ENCODE measurements around the gene SERPINA4.

DNA sequence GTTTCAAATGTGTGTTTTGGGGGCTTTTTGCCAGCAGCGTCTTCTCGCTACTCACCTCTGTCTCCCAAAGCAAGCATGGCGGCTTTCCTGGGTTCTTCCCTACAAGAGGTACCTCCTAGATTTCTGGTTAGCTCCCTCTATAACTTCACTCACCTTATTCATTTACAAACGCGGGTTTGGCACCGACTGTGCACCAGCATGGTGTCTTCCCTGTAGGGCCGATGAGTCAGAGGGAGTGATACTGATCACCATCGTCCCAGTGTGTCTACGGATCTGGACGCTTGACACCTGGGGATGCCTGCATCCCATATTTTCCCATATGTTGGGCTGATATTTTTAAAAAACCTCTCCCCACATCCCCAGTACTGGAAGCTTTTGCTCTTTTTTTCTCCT is 44.0 kb upstream of the SERPINA4 start:
- no peak for TF ChIP-seq JUNB (IDR thresholded peaks at IDR 0.05; ENCODE audit: unreplicated experiment)
- TF ChIP-seq, protein P1, sequence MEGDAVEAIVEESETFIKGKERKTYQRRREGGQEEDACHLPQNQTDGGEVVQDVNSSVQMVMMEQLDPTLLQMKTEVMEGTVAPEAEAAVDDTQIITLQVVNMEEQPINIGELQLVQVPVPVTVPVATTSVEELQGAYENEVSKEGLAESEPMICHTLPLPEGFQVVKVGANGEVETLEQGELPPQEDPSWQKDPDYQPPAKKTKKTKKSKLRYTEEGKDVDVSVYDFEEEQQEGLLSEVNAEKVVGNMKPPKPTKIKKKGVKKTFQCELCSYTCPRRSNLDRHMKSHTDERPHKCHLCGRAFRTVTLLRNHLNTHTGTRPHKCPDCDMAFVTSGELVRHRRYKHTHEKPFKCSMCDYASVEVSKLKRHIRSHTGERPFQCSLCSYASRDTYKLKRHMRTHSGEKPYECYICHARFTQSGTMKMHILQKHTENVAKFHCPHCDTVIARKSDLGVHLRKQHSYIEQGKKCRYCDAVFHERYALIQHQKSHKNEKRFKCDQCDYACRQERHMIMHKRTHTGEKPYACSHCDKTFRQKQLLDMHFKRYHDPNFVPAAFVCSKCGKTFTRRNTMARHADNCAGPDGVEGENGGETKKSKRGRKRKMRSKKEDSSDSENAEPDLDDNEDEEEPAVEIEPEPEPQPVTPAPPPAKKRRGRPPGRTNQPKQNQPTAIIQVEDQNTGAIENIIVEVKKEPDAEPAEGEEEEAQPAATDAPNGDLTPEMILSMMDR (conservative IDR thresholded peaks at IDR 0.05; ENCODE audit: low read depth in 2 of 2) = no peak
- no peak for TF ChIP-seq EZH2 (IDR thresholded peaks at IDR 0.05; ENCODE audit: low read depth, unreplicated experiment)
- TF ChIP-seq, protein P2, sequence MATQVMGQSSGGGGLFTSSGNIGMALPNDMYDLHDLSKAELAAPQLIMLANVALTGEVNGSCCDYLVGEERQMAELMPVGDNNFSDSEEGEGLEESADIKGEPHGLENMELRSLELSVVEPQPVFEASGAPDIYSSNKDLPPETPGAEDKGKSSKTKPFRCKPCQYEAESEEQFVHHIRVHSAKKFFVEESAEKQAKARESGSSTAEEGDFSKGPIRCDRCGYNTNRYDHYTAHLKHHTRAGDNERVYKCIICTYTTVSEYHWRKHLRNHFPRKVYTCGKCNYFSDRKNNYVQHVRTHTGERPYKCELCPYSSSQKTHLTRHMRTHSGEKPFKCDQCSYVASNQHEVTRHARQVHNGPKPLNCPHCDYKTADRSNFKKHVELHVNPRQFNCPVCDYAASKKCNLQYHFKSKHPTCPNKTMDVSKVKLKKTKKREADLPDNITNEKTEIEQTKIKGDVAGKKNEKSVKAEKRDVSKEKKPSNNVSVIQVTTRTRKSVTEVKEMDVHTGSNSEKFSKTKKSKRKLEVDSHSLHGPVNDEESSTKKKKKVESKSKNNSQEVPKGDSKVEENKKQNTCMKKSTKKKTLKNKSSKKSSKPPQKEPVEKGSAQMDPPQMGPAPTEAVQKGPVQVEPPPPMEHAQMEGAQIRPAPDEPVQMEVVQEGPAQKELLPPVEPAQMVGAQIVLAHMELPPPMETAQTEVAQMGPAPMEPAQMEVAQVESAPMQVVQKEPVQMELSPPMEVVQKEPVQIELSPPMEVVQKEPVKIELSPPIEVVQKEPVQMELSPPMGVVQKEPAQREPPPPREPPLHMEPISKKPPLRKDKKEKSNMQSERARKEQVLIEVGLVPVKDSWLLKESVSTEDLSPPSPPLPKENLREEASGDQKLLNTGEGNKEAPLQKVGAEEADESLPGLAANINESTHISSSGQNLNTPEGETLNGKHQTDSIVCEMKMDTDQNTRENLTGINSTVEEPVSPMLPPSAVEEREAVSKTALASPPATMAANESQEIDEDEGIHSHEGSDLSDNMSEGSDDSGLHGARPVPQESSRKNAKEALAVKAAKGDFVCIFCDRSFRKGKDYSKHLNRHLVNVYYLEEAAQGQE (IDR thresholded peaks at IDR 0.05; ENCODE audit: unreplicated experiment) = no peak
- TF ChIP-seq EZH2phosphoT487 (IDR thresholded peaks at IDR 0.05; ENCODE audit: unreplicated experiment) = no peak
- TF ChIP-seq CREB1 (CRISPR knock-in tag; IDR thresholded peaks at IDR 0.05; ENCODE audit: low read depth) = no peak

Measured in GM23338 (cell line).